K562 (cell line): ENCODE data around the gene RASIP1. TPM values are rescaled to one million over a fixed set of nuclear protein-coding genes. Genes with fewer than 3 reads are reported as not detected.

Experiments used
- ATAC-seq: fragments of 200-7000 bp; cut with Tn5 transposase; 3 replicates; pipeline ENCODE4 v1.9.1; 2020; ENCODE audit warnings: moderate library complexity
- BruUV-seq: library from RNA; stranded (reverse); fragments of 400-500 nt; replicated peaks from 2 replicates; lab custom pipeline; 2021; lab: Mats Ljungman, UMichigan
- CTCF ChIA-PET: fragments of 300-600 bp; formaldehyde crosslinking; extraction: SDS; loops from one replicate; lab custom pipeline; 2021; ENCODE audit warnings: low intra/inter-chr PET ratio; lab: Yijun Ruan, JAX
- POLR2A ChIA-PET: fragments of 300-600, 350-650 bp; sonication (Branson Sonifier 250); formaldehyde crosslinking; extraction: SDS; loops from one replicate; lab custom pipeline; 2021; ENCODE audit warnings: antibody characterized with exemption, inconsistent platforms; lab: Yijun Ruan, JAX
- DNase-seq, 4 experiments: peaks; one replicate each; pipeline versions ENCODE4 v3.0.0 to v3.0.0-alpha.2; 2011 to 2018; ENCODE audit warnings: low spot score in 3 of 4, mixed read lengths in 3 of 4; ENCODE audit errors: extremely low read depth in 1 of 4
- FAIRE-seq: peaks from 2 replicates; lab custom pipeline; 2011; peaks lifted over from hg19 to GRCh38; lab: Jason Lieb, UNC
- H2AFZ ChIP-seq: 2 replicates; pipeline ENCODE4 v1.6.0; 2011; ENCODE audit warnings: low read depth, low read length, control low read depth, inconsistent platforms
- H3K27ac ChIP-seq: fragments of 200-600 bp; 3 replicates; pipeline ENCODE4 v1.8.0; 2011; ENCODE audit warnings: low read depth, mild to moderate bottlenecking, control low read depth, inconsistent platforms, low read length, moderate library complexity, mixed read lengths; ENCODE audit errors: extremely low read depth
- H3K27me3 ChIP-seq, 2 experiments: fragments of 300-600 bp in 1 of 2; 2 replicates in 1 of 2; 3 replicates in 1 of 2; pipeline versions ENCODE4 v1.6.0 to v1.8.0; 2011; ENCODE audit warnings: inconsistent platforms in 2 of 2, low read length in 2 of 2, mild to moderate bottlenecking in 1 of 2, mixed read lengths in 1 of 2, moderate library complexity in 1 of 2; ENCODE audit not compliant: control insufficient read depth in 2 of 2, insufficient read depth in 2 of 2
- H3K36me3 ChIP-seq: fragments of 300-600 bp; 3 replicates; pipeline ENCODE4 v1.8.0; 2011; ENCODE audit warnings: mild to moderate bottlenecking, low read length, inconsistent platforms; ENCODE audit not compliant: control insufficient read depth, insufficient read depth
- H3K4me1 ChIP-seq, 2 experiments: fragments of 200-600 bp in 1 of 2; replicated peaks in 1 of 2; 2 replicates in 1 of 2; 3 replicates in 1 of 2; pipeline versions ENCODE4 v1.5.1 to v1.8.0; 2011; ENCODE audit warnings: inconsistent platforms in 2 of 2, low read length in 2 of 2, mild to moderate bottlenecking in 1 of 2, mixed read lengths in 1 of 2, moderate library complexity in 1 of 2; ENCODE audit not compliant: control insufficient read depth in 2 of 2, insufficient read depth in 2 of 2
- H3K4me2 ChIP-seq: 2 replicates; pipeline ENCODE4 v1.6.1; 2011; ENCODE audit warnings: low read length, control low read depth, inconsistent platforms, mixed read lengths; ENCODE audit not compliant: insufficient read depth
- H3K4me3 ChIP-seq: fragments of 200-600 bp; sonication (generic), shearing (Covaris generic); 2 replicates; pipeline ENCODE4 v1.5.1; 2016; ENCODE audit warnings: control low read depth, inconsistent platforms
- H3K79me2 ChIP-seq: fragments of 200-600 bp; 3 replicates; pipeline ENCODE4 v1.8.0; 2011; ENCODE audit warnings: low read length, inconsistent platforms; ENCODE audit not compliant: control insufficient read depth, insufficient read depth
- H3K9ac ChIP-seq, 2 experiments: 2 replicates each; pipeline versions ENCODE4 v1.6.0 to v1.6.1; 2011; ENCODE audit warnings: low read depth in 2 of 2, low read length in 2 of 2, control low read depth in 1 of 2, inconsistent platforms in 1 of 2, mild to moderate bottlenecking in 1 of 2, mixed read lengths in 1 of 2; ENCODE audit not compliant: insufficient read depth in 1 of 2
- H3K9me1 ChIP-seq: one replicate; pipeline ENCODE4 v1.6.0; 2011; ENCODE audit warnings: inconsistent platforms, mild to moderate bottlenecking, low read length, moderate library complexity; ENCODE audit not compliant: control insufficient read depth, insufficient read depth
- H3K9me3 ChIP-seq: replicated peaks from 2 replicates; pipeline ENCODE4 v1.5.1; 2011; ENCODE audit warnings: low read depth, low read length, inconsistent platforms; ENCODE audit not compliant: control insufficient read depth, insufficient read depth
- H4K20me1 ChIP-seq: replicated peaks from 2 replicates; pipeline ENCODE4 v1.6.1; 2011; ENCODE audit warnings: low read length, inconsistent platforms, mixed read lengths; ENCODE audit not compliant: control insufficient read depth, insufficient read depth
- BACH1 ChIP-seq: fragments of 200-800 bp; sonication (Bioruptor generic); IDR thresholded peaks from 2 replicates; pipeline ENCODE4 v1.6.1; 2016; ENCODE audit warnings: missing genetic modification characterization, missing compliant biosample characterization
- CHCHD3 ChIP-seq: fragments of 250-450 bp; sonication (Bioruptor Pico); IDR thresholded peaks from 2 replicates; pipeline ENCODE4 v2.1.2; 2022; ENCODE audit warnings: mild to moderate bottlenecking
- CREM ChIP-seq: IDR thresholded peaks from 2 replicates; pipeline ENCODE4 v1.6.1; 2014; ENCODE audit warnings: antibody characterized with exemption, low read depth
- DPF2 ChIP-seq: fragments of 450-650 bp; IDR thresholded peaks from 2 replicates; pipeline ENCODE4 v1.6.1; 2016
- ELF2 ChIP-seq: fragments of 250-450 bp; sonication (Bioruptor Pico); IDR thresholded peaks from 2 replicates; pipeline ENCODE4 v1.5.0; 2021; ENCODE audit warnings: mild to moderate bottlenecking
- GATA2 ChIP-seq: sonication (generic); formaldehyde crosslinking; IDR thresholded peaks from 2 replicates; pipeline ENCODE4 v1.4.0; 2020; ENCODE audit warnings: mild to moderate bottlenecking, missing genetic modification reagents
- MCM3 ChIP-seq: fragments of 450-650 bp; IDR thresholded peaks from 2 replicates; pipeline ENCODE4 v1.6.1; 2016
- NELFE ChIP-seq: IDR thresholded peaks from 2 replicates; pipeline ENCODE4 v1.6.1; 2011; ENCODE audit warnings: mild to moderate bottlenecking; ENCODE audit not compliant: insufficient read depth, insufficient read length
- NFATC3 ChIP-seq: fragments of 450-650 bp; IDR thresholded peaks from 2 replicates; pipeline ENCODE4 v1.6.1; 2017; ENCODE audit warnings: mild to moderate bottlenecking
- NFE2 ChIP-seq: IDR thresholded peaks from 2 replicates; pipeline ENCODE4 v1.6.1; 2014; ENCODE audit warnings: antibody characterized with exemption, low read depth
- PURB ChIP-seq: sonication (generic); formaldehyde crosslinking; IDR thresholded peaks from 2 replicates; pipeline ENCODE4 v1.9.0; 2021; ENCODE audit warnings: low read depth, mild to moderate bottlenecking, missing genetic modification reagents
- RFX5 ChIP-seq: IDR thresholded peaks from 2 replicates; pipeline ENCODE4 v1.6.1; 2011; ENCODE audit warnings: low read depth, mild to moderate bottlenecking, improper control_type of control experiment, low read length
- TBL1XR1 ChIP-seq, 2 experiments: IDR thresholded peaks; 2 replicates each; pipeline ENCODE4 v1.6.1; 2012; ENCODE audit warnings: improper control_type of control experiment in 2 of 2, low read length in 2 of 2, mild to moderate bottlenecking in 1 of 2
- TEAD1 ChIP-seq, 2 experiments: fragments of 450-650 bp in 1 of 2; sonication (generic) in 1 of 2; formaldehyde crosslinking; IDR thresholded peaks; 2 replicates each; pipeline versions ENCODE4 v1.4.0 to v1.8.0; 2020 to 2022; ENCODE audit warnings: mild to moderate bottlenecking in 2 of 2, missing genetic modification reagents in 1 of 2
- VEZF1 ChIP-seq: fragments of 200-800 bp; sonication (Bioruptor generic); IDR thresholded peaks from 2 replicates; pipeline ENCODE4 v1.6.1; 2017; ENCODE audit warnings: missing genetic modification characterization, missing compliant biosample characterization
- ZNF583 ChIP-seq: fragments of 250-450 bp; sonication (Bioruptor Pico); IDR thresholded peaks from 2 replicates; pipeline ENCODE4 v1.4.0; 2020
- ZNF644 ChIP-seq: fragments of 200-800 bp; sonication (Bioruptor generic); IDR thresholded peaks from 2 replicates; pipeline ENCODE4 v1.6.1; 2016; ENCODE audit warnings: low read depth, missing genetic modification characterization, missing compliant biosample characterization
- ZNF76 ChIP-seq: fragments of 250-450 bp; sonication (Bioruptor Pico); IDR thresholded peaks from 2 replicates; pipeline ENCODE4 v1.4.0; 2020; ENCODE audit warnings: mild to moderate bottlenecking, moderate library complexity, borderline replicate concordance
- WGBS: fragments of 100-300 bp; shearing (Covaris generic); methylation state at CpG from one replicate; pipeline ENCODE4 v1.1.6; 2016; ENCODE audit warnings: low coverage, mixed read lengths; ENCODE audit not compliant: insufficient coverage; ENCODE audit errors: missing lambda C conversion rate; 5-methylcytosine and 5-hydroxymethylcytosine counted together
- in situ Hi-C: fragments of 300-500 bp; cut with MboI; formaldehyde crosslinking; loops from 4 replicates; pipeline ENCODE4 v1.15.0; 2018; ENCODE audit warnings: inconsistent platforms, mixed read lengths
- intact Hi-C: fragments of 100-400 bp; cut with micrococcal nuclease; formaldehyde crosslinking; loops from 2 replicates; pipeline ENCODE4 v1.14.2; 2022
- polyA plus RNA-seq, 8 experiments: library from polyadenylated mRNA; depleted of rRNA in 4 of 8; stranded (reverse) in 5 of 8; unstranded in 3 of 8; fragments of >200 nt; fragmentation: Nextera tagmentation in 2 of 8; fragmentation: Illumina TruSeq in 1 of 8; extraction: Ambion mirVana in 2 of 8; extraction: Trizol in 1 of 8; gene quantifications; 2 replicates each; pipeline versions ENCODE4 v1.2.1 to v1.2.3, GENCODE V29; 2011 to 2014; ENCODE audit warnings: inconsistent platforms in 1 of 8, missing spikeins in 1 of 8
- total RNA-seq, 7 experiments: library from RNA; depleted of rRNA in 6 of 7; stranded (reverse); fragments of >200 nt in 6 of 7; fragmentation: Illumina TruSeq in 2 of 7; extraction: Trizol in 2 of 7; gene quantifications; 2 replicates each; pipeline versions ENCODE4 v1.2.1 to v1.2.3, GENCODE V29; 2011 to 2021; ENCODE audit warnings: low replicate concordance in 1 of 7
- TF ChIP-seq, protein P1 (sequence below): fragments of 450-650 bp; IDR thresholded peaks from 2 replicates; pipeline ENCODE4 v1.7.1; 2018; ENCODE audit warnings: mild to moderate bottlenecking, low read depth; ENCODE audit not compliant: partially characterized antibody

RASIP1 gene
- total and polyA plus RNA-seq, 9 of the 15 experiments (the other 6 are each of a cell fraction or from before 2014, with no cell fraction given) = 0.20 to 4.7 (median 1.5) TPM

- ChIA-PET CTCF (interaction anchor here (0.7 kb wide), 2 partner anchors 139 to 482 kb away, joined by 4 to 6 read pairs; no protein-coding TSS in a partner anchor), POLR2A (interaction anchor here (0.6 to 1.5 kb wide), 7 partner anchors 9 to 182 kb away, joined by 3 to 10 read pairs (median 3); no protein-coding TSS in a partner anchor)
- Histone ChIP-seq H3K4me1 (peaks cover 18 to 45% of the 10 kb centered on the region in 2 experiments), H3K36me3 (no peaks in the 10 kb centered on the region), H3K79me2 (peaks cover 7% of the 10 kb centered on the region; the same call in 1 of the 3 replicates), H3K9me1 (no peaks in the 10 kb centered on the region), H3K9me3 (no peaks in the 10 kb centered on the region), H3K4me3 (peak overlapping the region; percentile 73), H2AFZ (peak overlapping the region; percentile 92), H3K4me2 (peak overlapping the region; percentile 85), H3K27me3 (no peaks in the 10 kb centered on the region), H3K27ac (peak overlapping the region; percentile 70), H4K20me1 (no peaks in the 10 kb centered on the region), H3K9ac (peak overlapping the region; percentile 80 to 87)
- WGBS = under 1% methylated on average over 59 of the region's 67 CpGs
- peak; percentile 98 to 99 (median 98) for DNase-seq
- in situ Hi-C loops = no loop called here
- ATAC-seq = peak; percentile 97
- no TSS peak for BruUV-seq
- intact Hi-C loops = loop anchor here (2.0 kb wide), 1 partner anchor 39 kb away; no protein-coding TSS in a partner anchor
- peak; percentile 99 for FAIRE-seq
- TF ChIP-seq DPF2 = no peak
- no peak for TF ChIP-seq ELF2 (CRISPR knock-in tag)
- no peak for TF ChIP-seq NFE2
- peak; percentile 70 for TF ChIP-seq CREM
- TF ChIP-seq TEAD1 (CRISPR knock-in tag; IDR thresholded peaks at IDR 0.05) = peak in 1 of 2 experiments; percentile 72; a peak in 1 of 4 replicates
- TF ChIP-seq BACH1 (tag) = no peak
- TF ChIP-seq ZNF76 (CRISPR knock-in tag) = no peak
- TF ChIP-seq, protein P1, sequence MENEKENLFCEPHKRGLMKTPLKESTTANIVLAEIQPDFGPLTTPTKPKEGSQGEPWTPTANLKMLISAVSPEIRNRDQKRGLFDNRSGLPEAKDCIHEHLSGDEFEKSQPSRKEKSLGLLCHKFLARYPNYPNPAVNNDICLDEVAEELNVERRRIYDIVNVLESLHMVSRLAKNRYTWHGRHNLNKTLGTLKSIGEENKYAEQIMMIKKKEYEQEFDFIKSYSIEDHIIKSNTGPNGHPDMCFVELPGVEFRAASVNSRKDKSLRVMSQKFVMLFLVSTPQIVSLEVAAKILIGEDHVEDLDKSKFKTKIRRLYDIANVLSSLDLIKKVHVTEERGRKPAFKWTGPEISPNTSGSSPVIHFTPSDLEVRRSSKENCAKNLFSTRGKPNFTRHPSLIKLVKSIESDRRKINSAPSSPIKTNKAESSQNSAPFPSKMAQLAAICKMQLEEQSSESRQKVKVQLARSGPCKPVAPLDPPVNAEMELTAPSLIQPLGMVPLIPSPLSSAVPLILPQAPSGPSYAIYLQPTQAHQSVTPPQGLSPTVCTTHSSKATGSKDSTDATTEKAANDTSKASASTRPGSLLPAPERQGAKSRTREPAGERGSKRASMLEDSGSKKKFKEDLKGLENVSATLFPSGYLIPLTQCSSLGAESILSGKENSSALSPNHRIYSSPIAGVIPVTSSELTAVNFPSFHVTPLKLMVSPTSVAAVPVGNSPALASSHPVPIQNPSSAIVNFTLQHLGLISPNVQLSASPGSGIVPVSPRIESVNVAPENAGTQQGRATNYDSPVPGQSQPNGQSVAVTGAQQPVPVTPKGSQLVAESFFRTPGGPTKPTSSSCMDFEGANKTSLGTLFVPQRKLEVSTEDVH = no peak
- TF ChIP-seq NELFE = no peak
- TF ChIP-seq PURB = no peak
- no peak for TF ChIP-seq NFATC3
- TF ChIP-seq ZNF644 (tag) = no peak
- TF ChIP-seq TBL1XR1 (IDR thresholded peaks at IDR 0.05; ENCODE audit: low read length in 2 of 2) = no peak
- no peak for TF ChIP-seq ZNF583 (CRISPR knock-in tag)
- TF ChIP-seq VEZF1 (CRISPR knock-in tag) = peak; percentile 80
- TF ChIP-seq GATA2 (CRISPR knock-in tag) = no peak
- no peak for TF ChIP-seq CHCHD3 (CRISPR knock-in tag)
- TF ChIP-seq MCM3 = no peak
- TF ChIP-seq RFX5 = no peak
These were observed 26.3 kb downstream of the RASIP1 start for GRCh38 chr19:48713864-48714755.
